Gastrocnemius medialis (tissue), 4 donors: ENCODE measurements around the gene DEFB108B. TPM values are rescaled to one million over a fixed set of nuclear protein-coding genes. Genes with fewer than 3 reads are reported as not detected.
"Not testable (repeated sequence)": the region's sequence is repeated elsewhere in the genome, so short reads cannot be mapped to it uniquely, and the experiment has no call there.

Experiments used
- ATAC-seq, 2 donors: fragments of 150-250 bp; one replicate each; pipeline ENCODE4 v1.9.1; 2016
- DNase-seq, 2 donors: peaks; one replicate each; pipeline ENCODE4 v3.0.0-alpha.2; 2019
- H3K27ac ChIP-seq, 4 donors: fragments of 200-600 bp; sonication (generic); 1 replicate in 1 of 4; 2 replicates in 3 of 4; pipeline ENCODE4 v1.5.1; 2016 to 2018; ENCODE audit warnings: mild to moderate bottlenecking in 2 of 4, moderate library complexity in 1 of 4
- H3K27me3 ChIP-seq, 3 donors: fragments of 200-600 bp; sonication (generic) in 2 of 3; 1 replicate in 1 of 3; 2 replicates in 2 of 3; pipeline versions ENCODE4 v1.5.1 to v1.6.0; 2016 to 2019; ENCODE audit warnings: mild to moderate bottlenecking in 1 of 3, moderate library complexity in 1 of 3
- H3K36me3 ChIP-seq, 2 donors: fragments of 200-600 bp; sonication (generic) in 1 of 2; one replicate each; pipeline ENCODE4 v1.5.1; 2017 to 2018
- H3K4me1 ChIP-seq, 2 donors: fragments of 200-600 bp; sonication (generic) in 1 of 2; one replicate each; pipeline ENCODE4 v1.5.1; 2016 to 2017; ENCODE audit warnings: mild to moderate bottlenecking in 2 of 2
- H3K4me3 ChIP-seq, 4 donors: fragments of 200-600 bp; sonication (generic) in 3 of 4; 1 replicate in 1 of 4; 2 replicates in 3 of 4; pipeline ENCODE4 v1.5.1; 2016 to 2019; ENCODE audit warnings: mild to moderate bottlenecking in 2 of 4
- H3K9me3 ChIP-seq, 3 donors: fragments of 200-600 bp; sonication (generic) in 2 of 3; 1 replicate in 1 of 3; 2 replicates in 2 of 3; pipeline ENCODE4 v1.5.1; 2016 to 2019
- in situ Hi-C, 4 donors: fragments of 200-750 bp; cut with MboI; loops; one replicate each; pipeline versions ENCODE4 v1.15.0 to v1.8.0; 2017; ENCODE audit warnings: low sequenced_read_pairs in 4 of 4
- intact Hi-C: fragments of 100-400 bp; cut with DNase I; formaldehyde crosslinking; loops from one replicate; pipeline ENCODE4 v1.15.1; 2023; ENCODE audit warnings: low total_unique reads
- total RNA-seq, 4 donors: library from RNA; depleted of rRNA; stranded (reverse); fragments of >200 nt; gene quantifications; one replicate each; pipeline versions ENCODE4 v1.1.0 to v1.2.3, GENCODE V29; 2016

Gene DEFB108B
- total RNA-seq, 4 donors from 2014 or later, result not detected

DNA sequence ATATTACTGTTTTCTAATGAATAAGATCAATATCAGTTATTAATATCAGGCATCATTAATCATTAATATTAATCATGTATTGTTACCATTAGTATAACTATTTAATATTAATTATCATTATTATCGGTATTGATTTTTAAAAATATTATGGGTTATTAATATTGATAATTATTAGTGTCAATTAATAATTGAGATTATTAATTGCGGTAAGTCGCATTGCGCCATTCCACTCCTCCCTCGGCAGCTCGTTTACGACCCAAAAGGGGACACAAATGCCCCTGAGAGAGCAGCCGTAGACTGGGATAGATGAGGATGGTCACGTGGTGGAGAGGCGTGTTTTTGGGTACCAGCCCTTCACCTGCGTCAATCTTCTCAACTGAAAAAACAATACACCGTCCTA lies 52.8 kb downstream of the DEFB108B start:
- ATAC-seq, H3K36me3 ChIP-seq, H3K4me1 ChIP-seq, H3K27me3 ChIP-seq, H3K4me3 ChIP-seq, in situ Hi-C loops, H3K27ac ChIP-seq, DNase-seq, intact Hi-C loops, H3K9me3 ChIP-seq: not testable (repeated sequence)

Other genes starting within 250 kb of the DEFB108B start
- gene DEFB131B, start 45.3 kb downstream of the DEFB108B start, total RNA-seq, result not detected
- 10 to 100 TPM in 1 of 4 donors, 1 to 10 TPM in 2, under 1 TPM in 1; 0.75 to 15.9 (median 2.2) TPM for gene XNDC1N, start 95.4 kb downstream of the DEFB108B start, total RNA-seq
- gene RNF121, start 95.8 kb downstream of the DEFB108B start, total RNA-seq, result 10 to 100 TPM; 25.0 to 35.5 (median 26.7) TPM
- gene IL18BP, start 165.7 kb downstream of the DEFB108B start, total RNA-seq, result 1 to 10 TPM in 3 of 4 donors, under 1 TPM in 1; 0.91 to 3.0 (median 2.5) TPM
- gene NUMA1, start 247.3 kb downstream of the DEFB108B start, total RNA-seq, result 100 to 1,000 TPM; 163 to 272 (median 202) TPM
- 1 to 10 TPM; 3.6 to 9.5 (median 5.3) TPM for gene LRRC51, start 247.7 kb downstream of the DEFB108B start, total RNA-seq